Stomach smooth muscle (tissue), 2 donors: ENCODE data around the gene RBM46.
"Not testable (repeated sequence)": the region's sequence is repeated elsewhere in the genome, so short reads cannot be mapped to it uniquely, and the experiment has no call there.

Experiments
- H3K27ac ChIP-seq: one replicate; pipeline ENCODE4 v1.7.0; 2013; ENCODE audit warnings: mild to moderate bottlenecking, low read length, inconsistent platforms
- H3K27me3 ChIP-seq, 2 donors: one replicate each; pipeline ENCODE4 v1.7.0; 2013; ENCODE audit warnings: low read length in 2 of 2; ENCODE audit not compliant: insufficient read depth in 2 of 2, control insufficient read depth in 1 of 2
- H3K36me3 ChIP-seq, 2 donors: one replicate each; pipeline ENCODE4 v1.7.0; 2013; ENCODE audit warnings: low read length in 2 of 2; ENCODE audit not compliant: control insufficient read depth in 2 of 2, insufficient read depth in 2 of 2
- H3K4me1 ChIP-seq: one replicate; pipeline ENCODE4 v1.7.0; 2013; ENCODE audit warnings: low read length; ENCODE audit not compliant: control insufficient read depth, insufficient read depth
- H3K4me3 ChIP-seq, 2 donors: one replicate each; pipeline ENCODE4 v1.7.0; 2013; ENCODE audit warnings: low read length in 2 of 2
- H3K9ac ChIP-seq, 2 donors: one replicate each; pipeline ENCODE4 v1.7.0; 2013; ENCODE audit warnings: low read length in 2 of 2, mild to moderate bottlenecking in 1 of 2
- H3K9me3 ChIP-seq, 2 donors: one replicate each; pipeline ENCODE4 v1.7.0; 2013; ENCODE audit warnings: low read length in 2 of 2; ENCODE audit not compliant: control insufficient read depth in 2 of 2
- donor health status: healthy.
- donor health status: Pancreatic carcinoma.

The RBM46 gene

DNA sequence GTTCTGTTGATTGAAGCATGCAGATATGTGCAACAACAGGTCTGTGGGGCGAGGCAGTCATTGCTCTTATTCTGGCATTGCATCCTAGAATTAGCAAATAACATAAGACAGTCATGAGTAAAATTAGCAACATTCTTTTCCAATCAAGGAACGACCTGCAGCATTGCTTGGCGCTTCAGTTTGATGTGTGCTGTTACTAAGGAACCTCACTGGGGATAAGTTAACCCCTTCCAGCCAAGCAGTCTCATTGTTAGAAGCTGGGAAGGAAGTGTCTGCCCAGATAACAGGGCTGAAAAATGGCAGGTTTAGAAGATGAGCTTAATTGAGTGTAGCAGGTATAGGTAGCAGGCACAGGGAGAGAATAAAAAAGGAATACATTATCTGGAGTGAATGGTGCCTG is 55.4 kb downstream of the RBM46 start:
- Histone ChIP-seq H3K27me3 (no peaks in the 10 kb centered on the region), H3K4me1 (no peaks in the 10 kb centered on the region), H3K27ac (no peak overlapping the region), H3K9me3 (no peaks in the 10 kb centered on the region), H3K9ac (no peak overlapping the region), H3K4me3 (no peak overlapping the region), H3K36me3 (no peaks in the 10 kb centered on the region)

DNA sequence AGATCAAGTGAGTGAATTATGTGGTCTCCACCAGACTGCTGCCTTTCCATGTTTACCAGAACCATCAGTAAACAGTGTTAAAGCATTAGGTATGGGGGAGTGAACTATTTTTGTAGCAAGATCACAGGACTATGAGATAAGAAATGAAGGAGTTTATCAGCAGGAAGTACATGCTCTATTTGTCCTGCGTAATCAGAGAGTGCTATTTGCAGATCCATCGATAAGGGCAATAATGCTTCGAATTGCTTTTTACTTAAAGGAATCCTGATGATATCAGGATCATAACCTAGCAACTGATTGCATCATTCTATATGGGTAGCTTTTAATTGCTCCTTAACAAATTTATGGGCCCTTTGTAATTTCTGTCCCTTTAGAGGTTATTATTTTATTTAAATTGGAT is 57.1 kb downstream of the RBM46 start:
- Histone ChIP-seq H3K9me3 (no peaks in the 10 kb centered on the region), H3K9ac (no peak overlapping the region), H3K27me3 (no peaks in the 10 kb centered on the region), H3K4me1 (no peaks in the 10 kb centered on the region), H3K4me3 (no peak overlapping the region), H3K27ac (no peak overlapping the region), H3K36me3 (no peaks in the 10 kb centered on the region)

DNA sequence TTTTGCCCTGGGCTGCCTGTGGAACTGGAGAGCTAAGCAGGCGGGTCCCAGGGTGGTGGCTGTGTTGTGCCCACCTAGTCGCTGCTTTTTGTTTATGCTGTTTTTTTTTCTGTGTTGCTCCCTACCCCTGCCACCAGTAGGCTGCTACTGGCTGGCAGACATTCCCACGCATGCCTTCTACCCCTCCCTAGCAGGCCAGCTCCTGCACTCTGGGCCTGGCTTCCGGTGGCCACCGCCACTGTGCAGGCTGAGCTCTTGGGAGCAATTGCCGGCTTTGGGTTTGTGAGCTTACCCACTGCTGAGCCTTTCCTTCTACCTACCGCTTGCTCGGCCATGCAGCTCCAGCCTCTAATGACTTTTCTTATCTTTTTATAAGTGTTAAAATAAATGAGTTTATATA is 57.6 kb downstream of the RBM46 start:
- H3K9me3 ChIP-seq = no peaks in the 10 kb centered on the region
- H3K4me1 ChIP-seq = no peaks in the 10 kb centered on the region
- no peak overlapping the region for H3K27ac ChIP-seq
- H3K27me3 ChIP-seq = no peaks in the 10 kb centered on the region
- H3K4me3 ChIP-seq = no peak overlapping the region
- H3K36me3 ChIP-seq = no peaks in the 10 kb centered on the region
- H3K9ac ChIP-seq = no peak overlapping the region

DNA sequence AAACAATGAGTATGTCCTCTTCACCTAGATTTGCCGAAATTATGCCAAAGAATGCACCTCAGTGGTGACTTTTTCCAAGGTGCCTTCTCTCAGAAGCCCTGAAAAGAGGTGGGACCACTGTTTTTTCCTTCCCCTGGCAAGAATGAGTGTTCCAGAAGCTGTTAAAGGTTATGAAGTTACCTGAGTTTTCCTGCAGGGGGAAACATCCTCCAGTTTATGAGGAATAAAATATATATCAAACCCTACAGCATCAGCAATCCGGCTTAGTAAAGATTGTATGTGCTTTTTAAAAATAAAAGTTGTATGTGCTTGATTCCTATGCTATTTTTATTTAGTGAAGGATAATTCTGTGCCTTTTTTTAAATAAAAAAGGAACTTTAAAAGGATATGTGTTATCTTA is 73.3 kb downstream of the RBM46 start:
- Histone ChIP-seq H3K9ac (no peak overlapping the region), H3K4me3 (no peak overlapping the region)

DNA sequence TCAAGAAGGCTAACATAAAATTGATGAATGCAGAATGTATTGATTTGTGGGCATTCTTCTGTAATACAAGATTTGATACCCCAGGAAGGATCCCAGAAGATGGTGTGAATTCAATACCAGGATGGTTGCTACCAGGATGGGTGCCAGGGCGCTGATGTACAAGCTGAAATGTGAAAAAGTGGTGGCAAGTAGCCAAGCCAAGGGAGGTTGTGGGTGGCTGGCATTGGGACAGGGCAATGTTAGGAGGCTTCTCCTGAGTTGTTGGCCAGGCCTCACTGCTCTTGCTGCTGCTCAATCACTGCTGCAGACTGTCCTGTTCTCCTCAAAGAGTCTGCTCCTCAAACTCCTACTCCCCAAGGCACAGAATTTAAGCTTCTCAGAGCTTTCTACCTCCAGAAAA is 77.1 kb downstream of the RBM46 start:
- Histone ChIP-seq H3K9me3 (peaks cover 2 to 7% of the 10 kb centered on the region in 2 donors), H3K27me3 (no peaks in the 10 kb centered on the region), H3K4me3 (no peak overlapping the region), H3K27ac (no peak overlapping the region), H3K9ac (no peak overlapping the region), H3K4me1 (no peaks in the 10 kb centered on the region), H3K36me3 (no peaks in the 10 kb centered on the region)

More for the DNA sequence above, 73.3 kb downstream of the RBM46 start:
- H3K9me3 ChIP-seq = no peaks in the 10 kb centered on the region
- H3K27ac ChIP-seq = no peak overlapping the region
- no peaks in the 10 kb centered on the region for H3K27me3 ChIP-seq
- H3K4me1 ChIP-seq = no peaks in the 10 kb centered on the region
- H3K36me3 ChIP-seq = no peaks in the 10 kb centered on the region

DNA sequence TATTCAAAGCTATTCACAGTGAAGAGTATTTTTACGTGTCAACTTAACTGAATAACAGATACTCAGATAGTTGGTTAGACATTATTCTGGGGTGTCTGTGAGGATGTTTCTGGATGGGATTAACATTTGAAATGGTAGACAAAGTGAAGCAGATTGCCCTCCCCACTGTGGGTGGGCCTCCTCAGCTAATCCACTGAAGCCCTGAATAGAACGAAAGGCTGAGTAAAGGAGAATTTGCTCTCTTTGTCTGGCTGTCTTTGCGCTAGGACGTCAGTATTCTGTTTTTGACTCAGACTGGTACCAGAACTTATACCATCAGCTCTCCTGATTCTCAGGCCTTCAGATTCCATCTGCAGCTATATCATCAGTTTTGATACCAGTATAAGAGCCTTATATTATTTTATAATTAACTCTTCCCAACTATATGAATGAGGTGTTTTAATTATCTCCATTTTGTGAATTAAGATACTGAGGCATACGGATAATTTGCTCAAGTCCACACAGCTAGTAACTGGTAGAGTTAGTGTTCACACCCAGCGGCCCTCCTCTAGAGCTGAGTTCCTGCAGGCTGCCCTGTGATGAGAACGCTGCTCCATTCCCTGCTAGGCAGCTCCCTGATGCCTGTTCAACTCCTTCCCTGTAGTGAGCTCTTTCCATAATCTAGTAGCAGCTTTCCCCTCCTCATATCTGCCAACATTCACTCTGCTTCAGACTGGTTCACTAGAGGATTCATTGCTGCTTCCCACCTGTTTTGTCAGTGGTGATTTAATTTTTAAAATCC is 87.5 kb downstream of the RBM46 start:
- no peak overlapping the region for H3K4me3 ChIP-seq

DNA sequence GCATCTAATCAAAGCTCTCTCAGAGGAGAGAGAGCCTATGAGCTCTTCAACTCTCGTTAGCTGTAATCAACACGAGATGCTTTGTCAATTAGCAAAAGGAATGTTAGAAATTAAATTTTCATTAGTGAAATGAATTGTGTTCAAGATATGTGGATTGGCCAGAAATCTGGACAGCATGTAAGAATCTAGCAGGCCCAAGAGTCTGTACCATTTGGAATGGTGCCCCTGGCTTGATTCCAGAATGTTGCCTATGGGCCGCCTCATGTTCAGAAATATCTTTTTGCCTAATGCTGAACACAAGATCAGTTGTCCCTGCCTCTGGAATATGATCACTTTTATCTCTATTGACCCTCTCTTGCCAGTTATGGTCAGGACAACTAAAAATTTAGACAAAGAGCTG is 88.2 kb downstream of the RBM46 start:
- no peaks in the 10 kb centered on the region for H3K27me3 ChIP-seq
- no peaks in the 10 kb centered on the region for H3K4me1 ChIP-seq
- H3K9me3 ChIP-seq = no peaks in the 10 kb centered on the region
- no peaks in the 10 kb centered on the region for H3K36me3 ChIP-seq
- H3K4me3 ChIP-seq = no peak overlapping the region
- no peak overlapping the region for H3K27ac ChIP-seq
- no peak overlapping the region for H3K9ac ChIP-seq

More for the DNA sequence above, 87.5 kb downstream of the RBM46 start:
- no peaks in the 10 kb centered on the region for H3K27me3 ChIP-seq
- H3K4me1 ChIP-seq = no peaks in the 10 kb centered on the region
- H3K9ac ChIP-seq = no peak overlapping the region
- no peaks in the 10 kb centered on the region for H3K36me3 ChIP-seq
- H3K9me3 ChIP-seq = peaks cover 0 to 5% of the 10 kb centered on the region in 2 donors
- H3K27ac ChIP-seq = no peak overlapping the region

DNA sequence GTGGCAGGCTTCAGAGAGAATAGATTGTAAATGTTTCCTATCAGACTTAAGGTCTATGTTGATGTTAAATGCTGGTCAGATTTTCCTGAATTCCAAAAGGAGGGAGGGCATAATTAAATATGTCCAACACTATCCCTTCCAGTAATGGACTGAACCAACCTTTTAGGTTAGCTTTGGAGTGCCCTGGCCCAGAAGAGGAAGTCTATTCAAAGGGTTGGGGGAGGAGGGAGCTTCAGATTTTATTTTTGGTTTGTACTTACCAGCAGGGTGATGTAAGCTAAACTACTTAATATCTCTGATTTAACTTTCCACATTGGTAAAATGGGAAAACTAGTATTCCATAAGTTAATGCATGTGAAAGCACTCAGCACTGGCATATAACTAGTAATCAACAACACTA is 91.1 kb downstream of the RBM46 start:
- no peak overlapping the region for H3K9ac ChIP-seq
- no peaks in the 10 kb centered on the region for H3K27me3 ChIP-seq
- H3K27ac ChIP-seq = no peak overlapping the region
- H3K36me3 ChIP-seq = no peaks in the 10 kb centered on the region
- H3K4me3 ChIP-seq = no peak overlapping the region
- no peaks in the 10 kb centered on the region for H3K9me3 ChIP-seq
- no peaks in the 10 kb centered on the region for H3K4me1 ChIP-seq

DNA sequence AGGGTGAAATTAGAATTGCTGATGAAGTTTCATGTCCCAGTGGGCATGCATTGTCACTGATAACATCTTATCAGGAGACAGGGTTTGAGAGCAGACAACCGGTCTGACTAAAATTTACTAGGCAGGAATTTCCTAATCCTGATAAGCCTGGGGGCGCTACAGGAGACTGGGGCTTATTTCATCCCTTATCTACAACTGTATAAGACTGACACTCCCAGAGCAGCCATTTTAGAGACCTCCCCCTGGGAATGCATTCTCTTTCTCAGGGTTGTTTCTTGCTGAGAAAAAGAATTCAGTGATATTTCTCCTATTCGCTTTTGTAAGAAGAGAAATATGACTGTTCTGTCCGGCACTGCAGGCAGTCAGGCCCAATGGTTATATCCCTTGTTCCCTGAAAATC is 93.0 kb downstream of the RBM46 start:
- H3K9ac ChIP-seq, H3K36me3 ChIP-seq, H3K9me3 ChIP-seq, H3K4me3 ChIP-seq, H3K27ac ChIP-seq, H3K27me3 ChIP-seq, H3K4me1 ChIP-seq: not testable (repeated sequence)

DNA sequence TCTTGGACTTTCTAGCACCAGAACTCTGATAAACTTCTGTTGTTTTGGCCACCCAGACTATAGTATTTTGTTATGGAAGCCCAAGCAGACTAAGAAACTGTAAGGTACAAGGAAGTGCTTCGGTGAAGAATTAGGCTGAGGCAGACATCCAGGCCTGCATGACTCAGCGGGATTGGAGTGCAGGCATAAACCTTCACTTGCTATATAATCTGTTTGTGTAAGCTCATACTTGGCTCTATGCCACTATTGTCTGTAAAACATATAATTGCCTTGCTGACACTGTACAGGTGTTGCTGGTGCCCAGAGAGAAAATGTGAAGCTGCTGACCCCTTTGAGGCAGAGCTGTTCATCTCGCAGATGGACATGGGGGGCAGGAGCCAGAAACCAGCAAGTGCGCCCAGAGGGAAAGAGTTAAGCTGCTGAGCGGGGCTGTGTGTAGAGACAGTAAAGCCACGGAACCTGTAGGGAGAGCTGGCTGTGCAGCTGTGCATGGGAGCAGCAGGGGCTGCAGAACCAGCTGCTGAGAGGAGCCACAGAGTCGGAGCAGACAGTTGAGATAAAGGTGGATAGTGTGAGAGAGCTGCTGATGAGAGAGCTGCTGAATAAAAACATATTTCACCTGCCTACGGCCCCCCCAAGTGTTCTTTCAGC is 96.2 kb downstream of the RBM46 start:
- Histone ChIP-seq H3K27me3 (no peaks in the 10 kb centered on the region), H3K4me1 (no peaks in the 10 kb centered on the region)

More for the DNA sequence above, 96.2 kb downstream of the RBM46 start:
- Histone ChIP-seq H3K9ac (no peak overlapping the region), H3K4me3 (no peak overlapping the region), H3K9me3 (no peaks in the 10 kb centered on the region), H3K36me3 (no peaks in the 10 kb centered on the region), H3K27ac (no peak overlapping the region)
